Osteoblast (primary cell): ENCODE results near the gene CLK2. TPM values are rescaled to one million over a fixed set of nuclear protein-coding genes. Genes with fewer than 3 reads are reported as not detected.

Source experiments
- DNase-seq: peaks from one replicate; pipeline ENCODE4 v3.0.0; 2011; ENCODE audit warnings: low spot score, mixed read lengths; ENCODE audit not compliant: insufficient read length; ENCODE audit errors: missing footprints
- H2AFZ ChIP-seq: 2 replicates; pipeline ENCODE4 v1.6.0; 2011; ENCODE audit warnings: mild to moderate bottlenecking, low read length
- H3K27ac ChIP-seq: 2 replicates; pipeline ENCODE4 v1.5.1; 2011; ENCODE audit warnings: mild to moderate bottlenecking, low read depth, low read length, moderate library complexity
- H3K27me3 ChIP-seq: 2 replicates; pipeline ENCODE4 v1.6.0; 2012; ENCODE audit warnings: mild to moderate bottlenecking, control low read depth, inconsistent platforms, low read length, moderate library complexity; ENCODE audit not compliant: insufficient read depth
- H3K36me3 ChIP-seq: 2 replicates; pipeline ENCODE4 v1.5.1; 2011; ENCODE audit warnings: mild to moderate bottlenecking, low read length, control low read depth, moderate library complexity; ENCODE audit not compliant: insufficient read depth
- H3K4me1 ChIP-seq: 2 replicates; pipeline ENCODE4 v1.5.1; 2011; ENCODE audit warnings: mild to moderate bottlenecking, low read length, control low read depth, moderate library complexity; ENCODE audit not compliant: insufficient read depth
- H3K4me2 ChIP-seq: 2 replicates; pipeline ENCODE4 v1.6.0; 2011; ENCODE audit warnings: mild to moderate bottlenecking, low read length; ENCODE audit not compliant: insufficient read depth
- H3K4me3 ChIP-seq: fragments of 200-600 bp; sonication (generic); 3 replicates; pipeline ENCODE4 v1.5.1; 2012; ENCODE audit warnings: mild to moderate bottlenecking, low read length, inconsistent platforms; ENCODE audit not compliant: insufficient read depth
- H3K79me2 ChIP-seq: 2 replicates; pipeline ENCODE4 v1.6.0; 2012; ENCODE audit warnings: mild to moderate bottlenecking, low read length, control low read depth, inconsistent platforms; ENCODE audit not compliant: insufficient read depth
- H3K9me3 ChIP-seq: 2 replicates; pipeline ENCODE4 v1.5.1; 2011; ENCODE audit warnings: low read depth, low read length, control low read depth
- H4K20me1 ChIP-seq: 2 replicates; pipeline ENCODE4 v1.6.0; 2012; ENCODE audit warnings: mild to moderate bottlenecking, low read length, control low read depth; ENCODE audit not compliant: insufficient read depth
- CTCF ChIP-seq: IDR thresholded peaks from 2 replicates; pipeline ENCODE4 v1.5.1; 2011; ENCODE audit warnings: mild to moderate bottlenecking, low read depth, low read length, moderate library complexity; ENCODE audit errors: extremely low read depth
- total RNA-seq: library from RNA; depleted of rRNA; stranded (reverse); fragments of >200 nt; gene quantifications from 2 replicates; pipeline ENCODE4 v1.2.3, GENCODE V29; 2012

Gene CLK2
- total RNA-seq, 1 donor: 17.4 TPM

DNA sequence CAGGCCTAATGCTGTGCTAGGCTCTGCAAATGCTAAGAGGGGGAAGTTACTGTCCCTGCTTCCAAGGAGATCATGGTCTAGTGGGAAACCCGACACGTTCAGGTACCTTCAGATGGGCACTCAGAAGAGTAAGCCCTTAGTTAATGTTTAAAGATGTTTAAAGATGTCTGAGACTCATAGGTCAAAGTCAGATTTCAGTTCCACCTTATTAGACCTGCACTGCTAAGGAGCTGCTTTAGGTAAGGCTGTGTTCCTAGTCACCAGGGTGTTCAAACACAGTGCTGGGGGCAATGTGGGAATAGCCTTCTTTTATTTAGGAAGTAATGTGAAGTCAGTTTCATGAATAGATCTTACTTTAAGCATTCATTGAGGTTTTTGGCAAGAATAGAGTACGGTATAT, 43.6 kb upstream of the CLK2 start:
- Histone ChIP-seq H3K4me2 (no peak overlapping the region), H4K20me1 (peaks cover 10% of the 10 kb centered on the region), H2AFZ (no peak overlapping the region), H3K4me1 (peaks cover 14% of the 10 kb centered on the region), H3K36me3 (peaks cover 30% of the 10 kb centered on the region), H3K27me3 (no peaks in the 10 kb centered on the region), H3K79me2 (peaks cover 19% of the 10 kb centered on the region), H3K4me3 (no peak overlapping the region), H3K27ac (no peak overlapping the region), H3K9me3 (no peaks in the 10 kb centered on the region)
- no peak for TF ChIP-seq CTCF
- peak; percentile 57 for DNase-seq

DNA sequence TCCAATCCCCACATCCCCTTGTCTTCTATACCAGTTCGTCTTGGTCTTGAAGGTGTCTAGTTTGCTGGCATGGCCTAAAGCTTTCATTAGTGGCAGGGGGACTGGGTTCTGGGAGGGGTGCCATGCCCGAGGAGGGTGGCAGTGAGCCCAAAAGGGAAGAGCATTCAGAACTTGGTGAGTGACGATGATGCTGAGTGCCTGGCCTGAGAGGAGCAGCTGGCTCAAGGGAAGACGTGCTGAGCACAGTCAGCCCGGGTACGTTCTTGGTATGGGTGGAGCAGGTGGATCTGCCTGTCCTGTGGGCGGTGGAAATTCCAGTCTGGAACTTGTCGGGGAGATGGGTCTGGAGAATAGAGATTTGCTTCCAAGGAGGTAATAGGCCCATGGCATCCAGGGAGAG, 40.0 kb upstream of the CLK2 start:
- Histone ChIP-seq H4K20me1 (no peaks in the 10 kb centered on the region), H3K79me2 (peaks cover 44% of the 10 kb centered on the region), H3K27me3 (no peaks in the 10 kb centered on the region), H3K9me3 (no peaks in the 10 kb centered on the region), H3K4me2 (no peak overlapping the region), H3K4me1 (peaks cover 11% of the 10 kb centered on the region), H3K4me3 (no peak overlapping the region), H2AFZ (no peak overlapping the region), H3K27ac (no peak overlapping the region), H3K36me3 (peaks cover 27% of the 10 kb centered on the region)
- TF ChIP-seq CTCF: no peak
- no peak for DNase-seq

- Histone ChIP-seq H4K20me1 (no peaks in the 10 kb centered on the region), H3K4me3 (peak overlapping the region; percentile 99), H3K4me1 (peaks cover 37% of the 10 kb centered on the region), H3K36me3 (peaks cover 22% of the 10 kb centered on the region), H3K27ac (peak overlapping the region; percentile 87), H3K79me2 (peaks cover 44% of the 10 kb centered on the region), H3K4me2 (peak overlapping the region; percentile 99), H2AFZ (peak overlapping the region; percentile 90), H3K27me3 (no peaks in the 10 kb centered on the region), H3K9me3 (no peaks in the 10 kb centered on the region)
- no peak for TF ChIP-seq CTCF
- DNase-seq: peak; percentile 72
These were observed 36.2 kb upstream of the CLK2 start for GRCh38 chr1:155309423-155310021.

DNA sequence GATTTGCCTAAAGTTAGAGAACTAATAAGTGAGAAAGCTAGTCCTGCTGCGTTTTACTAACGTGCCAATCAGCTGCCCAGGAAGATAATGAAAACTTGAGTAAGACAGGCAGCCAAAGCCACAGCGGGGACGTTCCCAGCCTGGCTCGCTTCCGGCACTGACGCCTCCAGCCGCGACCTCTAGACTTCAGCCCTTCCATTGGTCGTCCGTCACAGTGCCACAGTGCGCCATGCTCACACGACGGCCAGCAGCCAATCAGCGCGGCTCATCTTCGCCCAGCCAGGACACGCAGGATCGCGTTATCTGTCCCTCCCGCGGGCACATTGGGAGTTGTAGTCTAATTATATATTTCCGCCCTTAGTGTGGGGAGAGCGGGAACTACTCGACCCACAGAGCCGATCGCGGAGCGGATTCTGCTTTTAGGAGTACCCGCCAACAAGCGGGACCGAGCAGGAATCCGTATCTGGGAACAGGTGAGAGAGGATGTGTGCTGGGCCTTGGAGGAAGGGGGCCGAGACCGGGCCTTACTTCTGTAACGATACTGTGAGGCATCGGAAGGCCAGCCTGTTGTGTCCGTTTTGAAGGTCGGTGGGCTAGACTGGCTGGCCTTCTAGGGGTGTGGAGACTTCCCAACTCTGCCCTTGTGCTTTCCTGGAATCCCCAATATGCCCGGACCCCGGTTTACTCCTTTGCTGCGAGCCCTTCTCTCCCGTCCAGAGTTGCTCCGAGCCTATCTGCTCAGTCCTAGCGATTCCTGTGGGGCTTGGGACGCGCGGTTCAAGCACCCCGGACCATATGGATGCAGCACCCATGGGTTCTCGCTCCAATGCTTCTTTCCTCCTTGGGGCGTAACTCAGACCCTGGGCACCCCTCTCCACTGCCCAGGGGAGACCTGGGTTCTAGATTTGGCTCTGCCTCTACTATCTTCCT, 35.5 kb upstream of the CLK2 start, which contains the start of gene FDPS:
Gene FDPS, plus strand, starts transcription at position 374 of the 930 bp plus-strand sequence. CDS start 924 bp downstream, outside the sequence.
- H3K27me3 ChIP-seq: no peaks in the 10 kb centered on the region
- H3K79me2 ChIP-seq: peaks cover 44% of the 10 kb centered on the region
- H4K20me1 ChIP-seq: no peaks in the 10 kb centered on the region
- peaks cover 37% of the 10 kb centered on the region for H3K4me1 ChIP-seq
- DNase-seq: peak; percentile 99
- H2AFZ ChIP-seq: peak within 1 kb of the TSS; percentile 90
- peaks cover 22% of the 10 kb centered on the region for H3K36me3 ChIP-seq
- H3K9me3 ChIP-seq: no peaks in the 10 kb centered on the region
- H3K4me3 ChIP-seq: peak within 1 kb of the TSS; percentile 99
- H3K27ac ChIP-seq: peak within 1 kb of the TSS; percentile 87
- H3K4me2 ChIP-seq: peak within 1 kb of the TSS; percentile 99
- no peak for TF ChIP-seq CTCF
